GM12878 (cell line): Measurements from ENCODE around the gene FOXD1. TPM values are rescaled to one million over a fixed set of nuclear protein-coding genes. Genes with fewer than 3 reads are reported as not detected.

Experiments
- ATAC-seq: fragments of 200-7000 bp; cut with Tn5 transposase; 3 replicates; pipeline ENCODE4 v1.9.1; 2020; ENCODE audit warnings: mild to moderate bottlenecking, moderate library complexity
- BruUV-seq: library from RNA; stranded (reverse); fragments of 400-500 nt; replicated peaks from 2 replicates; lab custom pipeline; 2021; lab: Mats Ljungman, UMichigan
- CTCF ChIA-PET: fragments of 300-600 bp; sonication (Branson Sonifier 250); formaldehyde crosslinking; extraction: SDS; loops from one replicate; lab custom pipeline; 2021; ENCODE audit warnings: inconsistent platforms; lab: Yijun Ruan, JAX
- POLR2A ChIA-PET: fragments of 350-600 bp; formaldehyde crosslinking; extraction: SDS; loops from one replicate; lab custom pipeline; 2021; ENCODE audit warnings: inconsistent platforms; lab: Charles Lee
- RAD21 ChIA-PET: fragments of 300-600 bp; sonication (Branson Sonifier 250); formaldehyde crosslinking; loops from one replicate; lab custom pipeline; 2023; ENCODE audit warnings: antibody characterized with exemption; ENCODE audit not compliant: unreplicated experiment; lab: Charles Lee
- SMC1A ChIA-PET: fragments of 300-600 bp; sonication (Branson Sonifier 250); formaldehyde crosslinking; loops from one replicate; lab custom pipeline; 2023; ENCODE audit not compliant: unreplicated experiment, uncharacterized antibody; lab: Charles Lee
- DNase-seq: peaks from one replicate; pipeline ENCODE4 v3.0.0-alpha.2; 2011; ENCODE audit warnings: low read depth, low spot score
- FAIRE-seq: peaks from 3 replicates; lab custom pipeline; 2011; peaks lifted over from hg19 to GRCh38; lab: Jason Lieb, UNC
- H2AFZ ChIP-seq: 2 replicates; pipeline ENCODE4 v1.6.0; 2011; ENCODE audit warnings: low read depth, low read length, control low read depth; ENCODE audit not compliant: control insufficient read depth
- H3K27ac ChIP-seq: 2 replicates; pipeline ENCODE4 v1.5.1; 2011; ENCODE audit warnings: control low read depth; ENCODE audit not compliant: control insufficient read depth, insufficient read depth
- H3K27me3 ChIP-seq, 2 experiments: replicated peaks in 1 of 2; 2 replicates each; pipeline versions ENCODE4 v1.6.0 to v1.6.1; 2011; ENCODE audit warnings: low read length in 1 of 2; ENCODE audit not compliant: control insufficient read depth in 2 of 2, insufficient read depth in 2 of 2
- H3K36me3 ChIP-seq, 2 experiments: 2 replicates each; pipeline ENCODE4 v1.5.1; 2011; ENCODE audit warnings: low read length in 1 of 2; ENCODE audit not compliant: control insufficient read depth in 2 of 2, insufficient read depth in 2 of 2
- H3K4me1 ChIP-seq: 2 replicates; pipeline ENCODE4 v1.6.1; 2011; ENCODE audit warnings: mild to moderate bottlenecking, low read length, moderate library complexity, mixed read lengths; ENCODE audit not compliant: control insufficient read depth, insufficient read depth
- H3K4me2 ChIP-seq: 2 replicates; pipeline ENCODE4 v1.6.0; 2011; ENCODE audit warnings: control low read depth; ENCODE audit not compliant: control insufficient read depth, insufficient read depth
- H3K4me3 ChIP-seq: fragments of 200-600 bp; sonication (generic); 2 replicates; pipeline ENCODE4 v1.5.1; 2016
- H3K79me2 ChIP-seq: 2 replicates; pipeline ENCODE4 v1.6.0; 2011; ENCODE audit warnings: low read length; ENCODE audit not compliant: control insufficient read depth, insufficient read depth
- H3K9ac ChIP-seq: 2 replicates; pipeline ENCODE4 v1.8.0; 2011; ENCODE audit warnings: low read length, control low read depth, mixed read lengths; ENCODE audit not compliant: control insufficient read depth, insufficient read depth
- H3K9me3 ChIP-seq: replicated peaks from 3 replicates; pipeline ENCODE4 v1.5.1; 2011; ENCODE audit warnings: mild to moderate bottlenecking, low read length; ENCODE audit not compliant: control insufficient read depth, insufficient read depth
- H4K20me1 ChIP-seq: 2 replicates; pipeline ENCODE4 v1.6.0; 2011; ENCODE audit not compliant: control insufficient read depth, insufficient read depth
- BACH1 ChIP-seq: fragments of 450-650 bp; IDR thresholded peaks from 2 replicates; pipeline ENCODE4 v1.6.1; 2017; ENCODE audit warnings: mild to moderate bottlenecking, borderline replicate concordance
- DPF2 ChIP-seq: fragments of 450-650 bp; IDR thresholded peaks from 2 replicates; pipeline ENCODE4 v1.6.1; 2017; ENCODE audit warnings: mild to moderate bottlenecking
- GABPA ChIP-seq: IDR thresholded peaks from 2 replicates; pipeline ENCODE4 v1.6.1; 2014; ENCODE audit warnings: antibody characterized with exemption, low read depth, mild to moderate bottlenecking, inconsistent platforms
- MEF2B ChIP-seq: fragments of 450-650 bp; IDR thresholded peaks from 2 replicates; pipeline ENCODE4 v1.6.1; 2018; ENCODE audit warnings: mild to moderate bottlenecking, moderate library complexity; ENCODE audit not compliant: partially characterized antibody, poor library complexity, severe bottlenecking
- MTA3 ChIP-seq: IDR thresholded peaks from 2 replicates; pipeline ENCODE4 v1.6.1; 2012; ENCODE audit warnings: low read length, inconsistent platforms, borderline replicate concordance
- NFYA ChIP-seq: IDR thresholded peaks from 2 replicates; pipeline ENCODE4 v1.6.1; 2011; ENCODE audit warnings: low read depth, mild to moderate bottlenecking, low read length, improper control_type of control experiment, borderline replicate concordance
- NFYB ChIP-seq: IDR thresholded peaks from 2 replicates; pipeline ENCODE4 v1.6.1; 2011; ENCODE audit warnings: low read depth, mild to moderate bottlenecking, low read length, improper control_type of control experiment, moderate library complexity; ENCODE audit not compliant: insufficient read depth
- NR2F1 ChIP-seq: fragments of 450-650 bp; conservative IDR thresholded peaks from 2 replicates; pipeline ENCODE4 v1.6.1; 2017; ENCODE audit warnings: mild to moderate bottlenecking
- RBBP5 ChIP-seq: fragments of 200-600 bp; sonication (generic); conservative IDR thresholded peaks from 2 replicates; pipeline ENCODE4 v1.6.1; 2016
- RFX5 ChIP-seq: IDR thresholded peaks from 2 replicates; pipeline ENCODE4 v1.6.1; 2011; ENCODE audit warnings: low read depth, low read length, improper control_type of control experiment
- SIN3A ChIP-seq: IDR thresholded peaks from 2 replicates; pipeline ENCODE4 v1.6.1; 2012; ENCODE audit warnings: low read depth, low read length, improper control_type of control experiment
- SIX5 ChIP-seq: IDR thresholded peaks from 2 replicates; pipeline ENCODE4 v1.6.1; 2011; ENCODE audit warnings: mild to moderate bottlenecking, low read depth, low read length, moderate library complexity; ENCODE audit not compliant: severe bottlenecking
- STAT1 ChIP-seq: fragments of 450-650 bp; conservative IDR thresholded peaks from 2 replicates; pipeline ENCODE4 v1.6.1; 2014; ENCODE audit warnings: antibody characterized with exemption, mild to moderate bottlenecking
- TAF1 ChIP-seq: IDR thresholded peaks from 2 replicates; pipeline ENCODE4 v1.6.1; 2011; ENCODE audit warnings: mild to moderate bottlenecking, low read depth, low read length, borderline replicate concordance
- TARDBP ChIP-seq: IDR thresholded peaks from 2 replicates; pipeline ENCODE4 v1.6.1; 2016; ENCODE audit warnings: borderline replicate concordance
- TCF12 ChIP-seq: IDR thresholded peaks from 2 replicates; pipeline ENCODE4 v1.6.1; 2011; ENCODE audit warnings: low read depth, mild to moderate bottlenecking, low read length
- YBX1 ChIP-seq: fragments of 450-650 bp; IDR thresholded peaks from 2 replicates; pipeline ENCODE4 v1.6.1; 2016; ENCODE audit warnings: antibody characterized with exemption
- ZNF622 ChIP-seq: fragments of 450-650 bp; IDR thresholded peaks from 2 replicates; pipeline ENCODE4 v1.6.1; 2017; ENCODE audit warnings: mild to moderate bottlenecking, inconsistent platforms
- WGBS: methylation state at CpG from one replicate; pipeline ENCODE4 v1.1.6; 2016; ENCODE audit warnings: low lambda C conversion rate; ENCODE audit not compliant: insufficient replicate concordance, insufficient coverage; ENCODE audit errors: missing lambda C conversion rate; 5-methylcytosine and 5-hydroxymethylcytosine counted together
- in situ Hi-C: fragments of 300-500 bp; cut with MboI; formaldehyde crosslinking; loops from 9 replicates; pipeline ENCODE4 v1.14.3; 2018; ENCODE audit warnings: mixed read lengths
- intact Hi-C: fragments of 100-400 bp; cut with micrococcal nuclease; formaldehyde crosslinking; loops from one replicate; pipeline ENCODE4 v1.14.2; 2022; ENCODE audit not compliant: unreplicated experiment
- polyA plus RNA-seq, 11 experiments: library from polyadenylated mRNA; depleted of rRNA in 4 of 11; unstranded in 6 of 11; stranded (reverse) in 5 of 11; fragments of >200 nt; fragmentation: Nextera tagmentation in 4 of 11; fragmentation: Illumina TruSeq in 1 of 11; extraction: Ambion mirVana in 4 of 11; extraction: Trizol in 1 of 11; gene quantifications; 1 replicate in 1 of 11; 2 replicates in 10 of 11; pipeline versions ENCODE4 v1.2.1 to v1.2.3, GENCODE V29; 2011 to 2016; ENCODE audit warnings: inconsistent platforms in 2 of 11, missing spikeins in 2 of 11, low read depth in 1 of 11
- total RNA-seq, 4 experiments: library from RNA; depleted of rRNA in 3 of 4; stranded (reverse); fragments of >200 nt in 3 of 4; fragmentation: Illumina TruSeq in 1 of 4; extraction: Trizol in 1 of 4; gene quantifications; 2 replicates each; pipeline versions ENCODE4 v1.2.1 to v1.2.3, GENCODE V29; 2013 to 2021
- TF ChIP-seq, protein P1 (sequence below): IDR thresholded peaks from 2 replicates; pipeline ENCODE4 v1.6.1; 2011; ENCODE audit warnings: borderline replicate concordance, low read depth, mild to moderate bottlenecking, moderate library complexity, mixed read lengths, low read length; ENCODE audit not compliant: insufficient read depth; ENCODE audit errors: extremely low read length
- TF ChIP-seq, protein P2 (sequence below): IDR thresholded peaks from 2 replicates; pipeline ENCODE4 v1.6.1; 2011; ENCODE audit warnings: low read depth, low read length, improper control_type of control experiment, borderline replicate concordance

Gene FOXD1
- total and polyA plus RNA-seq, 10 of the 15 experiments (the other 5 are each of a cell fraction or from before 2014, with no cell fraction given), result not detected

GRCh38 chr5:73485715-73486114 is 37.1 kb upstream of the FOXD1 start:
- in situ Hi-C loops (no loop called here), intact Hi-C loops (no loop called here)
- H3K79me2 ChIP-seq, result no peaks in the 10 kb centered on the region
- BruUV-seq, result no TSS peak
- no peak overlapping the region for H3K27ac ChIP-seq
- ChIA-PET SMC1A (no interaction called here), POLR2A (no interaction called here), CTCF (interaction anchor here (1.1 kb wide), 1 partner anchor 11 kb away, joined by 3 read pairs; no protein-coding TSS in a partner anchor), RAD21 (no interaction called here)
- H2AFZ ChIP-seq, result no peak overlapping the region
- H3K27me3 ChIP-seq, result peaks cover 0 to 4% of the 10 kb centered on the region in 2 experiments; a peak in 2 of 4 replicates
- ATAC-seq (no peak), FAIRE-seq (no peak), DNase-seq (no peak)
- H3K4me3 ChIP-seq, result no peak overlapping the region
- H3K4me1 ChIP-seq, result no peaks in the 10 kb centered on the region
- H3K9me3 ChIP-seq, result no peaks in the 10 kb centered on the region
- no peak overlapping the region for H3K9ac ChIP-seq
- TF ChIP-seq SIN3A, result no peak
- TF ChIP-seq RBBP5, result no peak
- no peak for TF ChIP-seq TCF12
- no peak for TF ChIP-seq RFX5
- no peak for TF ChIP-seq NFYA
- TF ChIP-seq MEF2B, result no peak
- H3K36me3 ChIP-seq, result no peaks in the 10 kb centered on the region
- 38% methylated on average over 3 of the region's 3 CpGs for WGBS
- H3K4me2 ChIP-seq, result no peak overlapping the region
- H4K20me1 ChIP-seq, result no peaks in the 10 kb centered on the region

DNA sequence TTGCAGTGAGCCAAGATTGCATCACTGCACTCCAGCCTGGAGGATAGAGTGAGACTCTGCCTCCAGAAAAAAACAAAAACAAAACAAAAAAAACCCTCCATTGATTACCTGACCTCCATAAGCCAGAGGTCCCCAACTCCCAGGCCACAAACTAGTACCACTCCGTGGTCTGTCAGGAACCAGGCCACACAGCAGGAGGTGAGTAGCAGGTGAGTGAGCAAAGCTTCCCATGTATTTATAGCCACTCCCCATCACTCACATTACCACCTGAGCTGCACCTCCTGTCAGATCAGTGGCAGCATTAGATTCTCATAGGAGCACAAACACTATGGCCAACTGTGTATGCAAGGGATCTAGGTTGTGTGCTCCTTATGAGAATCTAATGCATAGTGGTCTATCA is 35.9 kb upstream of the FOXD1 start:
- H3K36me3 ChIP-seq, result no peaks in the 10 kb centered on the region
- ATAC-seq (no peak), FAIRE-seq (no peak), DNase-seq (no peak)
- WGBS, result 35% methylated on average over 1 of the region's 1 CpG
- H3K27ac ChIP-seq, result no peak overlapping the region
- no peak overlapping the region for H3K4me2 ChIP-seq
- H4K20me1 ChIP-seq, result no peaks in the 10 kb centered on the region
- no peaks in the 10 kb centered on the region for H3K4me1 ChIP-seq
- no peak overlapping the region for H2AFZ ChIP-seq
- peaks cover 0 to 4% of the 10 kb centered on the region in 2 experiments; a peak in 2 of 4 replicates for H3K27me3 ChIP-seq
- in situ Hi-C loops (no loop called here), intact Hi-C loops (no loop called here)
- POLR2A ChIA-PET, result no interaction called here
- H3K4me3 ChIP-seq, result no peak overlapping the region
- H3K9me3 ChIP-seq, result no peaks in the 10 kb centered on the region
- BruUV-seq, result no TSS peak
- no peak overlapping the region for H3K9ac ChIP-seq
- no peaks in the 10 kb centered on the region for H3K79me2 ChIP-seq
- RAD21 ChIA-PET, result no interaction called here
- CTCF ChIA-PET, result no interaction called here
- SMC1A ChIA-PET, result no interaction called here
- TF ChIP-seq ZNF622 (no peak), BACH1 (no peak), STAT1 (no peak), NFYB (no peak), DPF2 (no peak), NR2F1 (no peak), GABPA (no peak), MTA3 (no peak), SIX5 (no peak), YBX1 (no peak), TAF1 (no peak), TARDBP (no peak)
- TF ChIP-seq, protein P1, sequence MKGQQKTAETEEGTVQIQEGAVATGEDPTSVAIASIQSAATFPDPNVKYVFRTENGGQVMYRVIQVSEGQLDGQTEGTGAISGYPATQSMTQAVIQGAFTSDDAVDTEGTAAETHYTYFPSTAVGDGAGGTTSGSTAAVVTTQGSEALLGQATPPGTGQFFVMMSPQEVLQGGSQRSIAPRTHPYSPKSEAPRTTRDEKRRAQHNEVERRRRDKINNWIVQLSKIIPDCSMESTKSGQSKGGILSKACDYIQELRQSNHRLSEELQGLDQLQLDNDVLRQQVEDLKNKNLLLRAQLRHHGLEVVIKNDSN, result no peak
- TF ChIP-seq, protein P2, sequence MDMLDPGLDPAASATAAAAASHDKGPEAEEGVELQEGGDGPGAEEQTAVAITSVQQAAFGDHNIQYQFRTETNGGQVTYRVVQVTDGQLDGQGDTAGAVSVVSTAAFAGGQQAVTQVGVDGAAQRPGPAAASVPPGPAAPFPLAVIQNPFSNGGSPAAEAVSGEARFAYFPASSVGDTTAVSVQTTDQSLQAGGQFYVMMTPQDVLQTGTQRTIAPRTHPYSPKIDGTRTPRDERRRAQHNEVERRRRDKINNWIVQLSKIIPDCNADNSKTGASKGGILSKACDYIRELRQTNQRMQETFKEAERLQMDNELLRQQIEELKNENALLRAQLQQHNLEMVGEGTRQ, result no peak
